T1000 (cell line): ENCODE results near the gene FAM83B.
"Not testable (repeated sequence)": the region's sequence is repeated elsewhere in the genome, so short reads cannot be mapped to it uniquely, and the experiment has no call there.

Experiments
- DNase-seq: peaks from one replicate; lab custom pipeline; 2025; ENCODE audit warnings: mixed read lengths; lab: John Stamatoyannopoulos, UW

Gene FAM83B

GRCh38 chr6:54860132-54860531 lies 13.6 kb downstream of the FAM83B start:
- DNase-seq = no peak

GRCh38 chr6:54860739-54861138 lies 14.2 kb downstream of the FAM83B start:
- DNase-seq = peak; percentile 30

GRCh38 chr6:54861905-54862616 lies 15.5 kb downstream of the FAM83B start:
- DNase-seq = no peak

- no peak for DNase-seq
These were observed 17.7 kb downstream of the FAM83B start for GRCh38 chr6:54864272-54864671.

GRCh38 chr6:54865091-54865631 lies 18.6 kb downstream of the FAM83B start:
- DNase-seq = no peak

- DNase-seq = no peak
These were observed 22.0 kb downstream of the FAM83B start for GRCh38 chr6:54868556-54868955.

- DNase-seq = no peak
These were observed 27.0 kb downstream of the FAM83B start for GRCh38 chr6:54873599-54873998.

GRCh38 chr6:54874349-54875048 lies 27.9 kb downstream of the FAM83B start:
- DNase-seq = no peak

- no peak for DNase-seq
These were observed 29.0 kb downstream of the FAM83B start for GRCh38 chr6:54875539-54875938.

- DNase-seq = no peak
These were observed 29.8 kb downstream of the FAM83B start for GRCh38 chr6:54876365-54876764.

GRCh38 chr6:54876871-54877270 lies 30.3 kb downstream of the FAM83B start:
- DNase-seq = no peak

GRCh38 chr6:54877713-54878317 lies 31.2 kb downstream of the FAM83B start:
- DNase-seq = no peak

GRCh38 chr6:54878718-54879117 lies 32.1 kb downstream of the FAM83B start:
- no peak for DNase-seq

- no peak for DNase-seq
These were observed 32.8 kb downstream of the FAM83B start for GRCh38 chr6:54879188-54879985.

GRCh38 chr6:54881067-54881730 lies 34.6 kb downstream of the FAM83B start:
- DNase-seq = no peak

- not testable (repeated sequence) for DNase-seq
These were observed 35.3 kb downstream of the FAM83B start for GRCh38 chr6:54881891-54882290.

GRCh38 chr6:54886932-54887584 lies 40.5 kb downstream of the FAM83B start:
- no peak for DNase-seq

- DNase-seq = no peak
These were observed 45.0 kb downstream of the FAM83B start for GRCh38 chr6:54891536-54891935.

- peak; percentile 74 for DNase-seq
These were observed 46.3 kb downstream of the FAM83B start for GRCh38 chr6:54892831-54893230.

- no peak for DNase-seq
These were observed 47.2 kb downstream of the FAM83B start for GRCh38 chr6:54893818-54894217.

- DNase-seq = no peak
These were observed 49.7 kb downstream of the FAM83B start for GRCh38 chr6:54896302-54896701.
